Measurements from ENCODE around the gene CDYL. TPM values are rescaled to one million over a fixed set of nuclear protein-coding genes. Genes with fewer than 3 reads are reported as not detected.

Gene CDYL
- polyA plus RNA-seq (2013): 14.0 TPM

GRCh38 chr6:4776131-4776492, at the start of gene CDYL:
Gene CDYL, plus strand, starts transcription at chr6:4776404. Its CDS starts 380 bp downstream, at chr6:4776784.
- Histone ChIP-seq H3K9me3 (ENCODE audit: control extremely low read depth in 1 of 5, control insufficient read depth in 4 of 5, insufficient read depth in 2 of 5, low read depth in 1 of 5, low read length in 4 of 5) (no peaks in the 10 kb centered on the region), H3K27me3 (replicated peaks in 2 of 5; ENCODE audit: control insufficient read depth in 4 of 5, insufficient read depth in 5 of 5, low read length in 4 of 5) (peaks cover 0 to 6% (median 0%) of the 10 kb centered on the region in 5 experiments), H3K36me3 (ENCODE audit: control insufficient read depth in 4 of 4, insufficient read depth in 4 of 4, low read length in 3 of 4) (no peaks in the 10 kb centered on the region), H3K4me1 (ENCODE audit: control extremely low read depth in 1 of 4, control insufficient read depth in 4 of 4, insufficient read depth in 4 of 4, low read length in 3 of 4) (peaks cover 4 to 22% (median 20%) of the 10 kb centered on the region in 4 experiments), H3K27ac (ENCODE audit: insufficient read depth in 1 of 2, low read depth in 1 of 2, low read length in 2 of 2, poor library complexity in 1 of 2, severe bottlenecking in 2 of 2) (peak within 1 kb of the TSS in 1 of 2 experiments; percentile 64), H3K4me3 (ENCODE audit: control insufficient read depth in 1 of 7, extremely low read depth in 1 of 7, insufficient read depth in 4 of 7, low read depth in 2 of 7, low read length in 6 of 7) (peak within 1 kb of the TSS; percentile 53 to 93 (median 82))
- ChIA-PET CTCF (interaction anchor here (1.5 kb wide), 1 partner anchor 128 kb away, joined by 3 read pairs; no protein-coding TSS in a partner anchor), POLR2A (interaction anchor here (0.6 to 0.9 kb wide), 2 partner anchors 128 to 152 kb away, joined by 3 read pairs; no protein-coding TSS in a partner anchor)
- peak in 2 of 3 donors; percentile 87 to 94 for DNase-seq
- WGBS (ENCODE audit: insufficient coverage): 0% methylated on average over 24 of the region's 55 CpGs

GRCh38 chr6:4726645-4727044, 49.6 kb upstream of the CDYL start:
- Histone ChIP-seq H3K4me1 (ENCODE audit: control extremely low read depth in 1 of 4, control insufficient read depth in 4 of 4, insufficient read depth in 4 of 4, low read length in 3 of 4) (peaks cover 0 to 10% (median 8%) of the 10 kb centered on the region in 4 experiments), H3K27ac (ENCODE audit: insufficient read depth in 1 of 2, low read depth in 1 of 2, low read length in 2 of 2, poor library complexity in 1 of 2, severe bottlenecking in 2 of 2) (peak overlapping the region in 1 of 2 experiments; percentile 31), H3K4me3 (ENCODE audit: control insufficient read depth in 1 of 7, extremely low read depth in 1 of 7, insufficient read depth in 4 of 7, low read depth in 2 of 7, low read length in 6 of 7) (no peak overlapping the region), H3K36me3 (ENCODE audit: control insufficient read depth in 4 of 4, insufficient read depth in 4 of 4, low read length in 3 of 4) (no peaks in the 10 kb centered on the region), H3K27me3 (replicated peaks in 2 of 5; ENCODE audit: control insufficient read depth in 4 of 5, insufficient read depth in 5 of 5, low read length in 4 of 5) (no peaks in the 10 kb centered on the region), H3K9me3 (ENCODE audit: control extremely low read depth in 1 of 5, control insufficient read depth in 4 of 5, insufficient read depth in 2 of 5, low read depth in 1 of 5, low read length in 4 of 5) (no peaks in the 10 kb centered on the region)
- no peak for DNase-seq
- ChIA-PET CTCF (interaction anchor here (1.4 to 1.5 kb wide), 2 partner anchors 210 to 213 kb away, joined by 3 to 4 read pairs; no protein-coding TSS in a partner anchor), POLR2A (no interaction called here)
- WGBS (ENCODE audit: insufficient coverage): no CpG with 5 or more reads among the region's 1 CpG

GRCh38 chr6:4727217-4727616, 49.0 kb upstream of the CDYL start:
- CTCF ChIA-PET: interaction anchor here (1.0 to 1.5 kb wide), 3 partner anchors 118 to 212 kb away, joined by 3 to 4 read pairs (median 3); no protein-coding TSS in a partner anchor
- Histone ChIP-seq H3K27me3 (replicated peaks in 2 of 5; ENCODE audit: control insufficient read depth in 4 of 5, insufficient read depth in 5 of 5, low read length in 4 of 5) (no peaks in the 10 kb centered on the region), H3K4me3 (ENCODE audit: control insufficient read depth in 1 of 7, extremely low read depth in 1 of 7, insufficient read depth in 4 of 7, low read depth in 2 of 7, low read length in 6 of 7) (no peak overlapping the region), H3K4me1 (ENCODE audit: control extremely low read depth in 1 of 4, control insufficient read depth in 4 of 4, insufficient read depth in 4 of 4, low read length in 3 of 4) (peaks cover 0 to 10% (median 8%) of the 10 kb centered on the region in 4 experiments), H3K27ac (ENCODE audit: insufficient read depth in 1 of 2, low read depth in 1 of 2, low read length in 2 of 2, poor library complexity in 1 of 2, severe bottlenecking in 2 of 2) (peak overlapping the region in 1 of 2 experiments; percentile 31), H3K9me3 (ENCODE audit: control extremely low read depth in 1 of 5, control insufficient read depth in 4 of 5, insufficient read depth in 2 of 5, low read depth in 1 of 5, low read length in 4 of 5) (no peaks in the 10 kb centered on the region), H3K36me3 (ENCODE audit: control insufficient read depth in 4 of 4, insufficient read depth in 4 of 4, low read length in 3 of 4) (no peaks in the 10 kb centered on the region)
- no peak for DNase-seq
- POLR2A ChIA-PET: no interaction called here

GRCh38 chr6:4727671-4728435, 48.4 kb upstream of the CDYL start:
- Histone ChIP-seq H3K27ac (ENCODE audit: insufficient read depth in 1 of 2, low read depth in 1 of 2, low read length in 2 of 2, poor library complexity in 1 of 2, severe bottlenecking in 2 of 2) (peak overlapping the region in 1 of 2 experiments; percentile 69), H3K4me1 (ENCODE audit: control extremely low read depth in 1 of 4, control insufficient read depth in 4 of 4, insufficient read depth in 4 of 4, low read length in 3 of 4) (peaks cover 0 to 13% (median 8%) of the 10 kb centered on the region in 4 experiments), H3K36me3 (ENCODE audit: control insufficient read depth in 4 of 4, insufficient read depth in 4 of 4, low read length in 3 of 4) (no peaks in the 10 kb centered on the region), H3K9me3 (ENCODE audit: control extremely low read depth in 1 of 5, control insufficient read depth in 4 of 5, insufficient read depth in 2 of 5, low read depth in 1 of 5, low read length in 4 of 5) (no peaks in the 10 kb centered on the region), H3K27me3 (replicated peaks in 2 of 5; ENCODE audit: control insufficient read depth in 4 of 5, insufficient read depth in 5 of 5, low read length in 4 of 5) (no peaks in the 10 kb centered on the region), H3K4me3 (ENCODE audit: control insufficient read depth in 1 of 7, extremely low read depth in 1 of 7, insufficient read depth in 4 of 7, low read depth in 2 of 7, low read length in 6 of 7) (peak overlapping the region in 1 of 7 experiments; percentile 45)
- POLR2A ChIA-PET: interaction anchor here (0.6 to 1.0 kb wide), 2 partner anchors 10 to 181 kb away, joined by 3 to 6 read pairs; no protein-coding TSS in a partner anchor
- peak; percentile 65 to 88 (median 78) for DNase-seq
- 52% methylated on average over 8 of the region's 8 CpGs for WGBS (ENCODE audit: insufficient coverage)
- CTCF ChIA-PET: interaction anchor here (1.0 to 1.5 kb wide), 4 partner anchors 117 to 212 kb away, joined by 3 to 4 read pairs (median 4); no protein-coding TSS in a partner anchor

- H3K36me3 ChIP-seq (ENCODE audit: control insufficient read depth in 4 of 4, insufficient read depth in 4 of 4, low read length in 3 of 4): no peaks in the 10 kb centered on the region
- no peak overlapping the region for H3K4me3 ChIP-seq (ENCODE audit: control insufficient read depth in 1 of 7, extremely low read depth in 1 of 7, insufficient read depth in 4 of 7, low read depth in 2 of 7, low read length in 6 of 7)
- H3K9me3 ChIP-seq (ENCODE audit: control extremely low read depth in 1 of 5, control insufficient read depth in 4 of 5, insufficient read depth in 2 of 5, low read depth in 1 of 5, low read length in 4 of 5): no peaks in the 10 kb centered on the region
- H3K27me3 ChIP-seq (replicated peaks in 2 of 5; ENCODE audit: control insufficient read depth in 4 of 5, insufficient read depth in 5 of 5, low read length in 4 of 5): no peaks in the 10 kb centered on the region
- no peak for DNase-seq
- H3K4me1 ChIP-seq (ENCODE audit: control extremely low read depth in 1 of 4, control insufficient read depth in 4 of 4, insufficient read depth in 4 of 4, low read length in 3 of 4): peaks cover 0 to 16% (median 8%) of the 10 kb centered on the region in 4 experiments
- POLR2A ChIA-PET: interaction anchor here (0.6 to 1.0 kb wide), 2 partner anchors 11 to 180 kb away, joined by 3 to 6 read pairs; no protein-coding TSS in a partner anchor
- 97% methylated on average over 4 of the region's 4 CpGs for WGBS (ENCODE audit: insufficient coverage)
- peak overlapping the region in 1 of 2 experiments; percentile 69 for H3K27ac ChIP-seq (ENCODE audit: insufficient read depth in 1 of 2, low read depth in 1 of 2, low read length in 2 of 2, poor library complexity in 1 of 2, severe bottlenecking in 2 of 2)
- CTCF ChIA-PET: interaction anchor here (1.0 to 2.6 kb wide), 3 partner anchors 21 to 189 kb away, joined by 3 to 7 read pairs (median 4); no protein-coding TSS in a partner anchor
Measured at GRCh38 chr6:4728436-4728769, 47.8 kb upstream of the CDYL start.

GRCh38 chr6:4728926-4729325, 47.3 kb upstream of the CDYL start:
- Histone ChIP-seq H3K36me3 (ENCODE audit: control insufficient read depth in 4 of 4, insufficient read depth in 4 of 4, low read length in 3 of 4) (no peaks in the 10 kb centered on the region), H3K4me3 (ENCODE audit: control insufficient read depth in 1 of 7, extremely low read depth in 1 of 7, insufficient read depth in 4 of 7, low read depth in 2 of 7, low read length in 6 of 7) (no peak overlapping the region), H3K4me1 (ENCODE audit: control extremely low read depth in 1 of 4, control insufficient read depth in 4 of 4, insufficient read depth in 4 of 4, low read length in 3 of 4) (peaks cover 0 to 16% (median 8%) of the 10 kb centered on the region in 4 experiments), H3K9me3 (ENCODE audit: control extremely low read depth in 1 of 5, control insufficient read depth in 4 of 5, insufficient read depth in 2 of 5, low read depth in 1 of 5, low read length in 4 of 5) (no peaks in the 10 kb centered on the region), H3K27me3 (replicated peaks in 2 of 5; ENCODE audit: control insufficient read depth in 4 of 5, insufficient read depth in 5 of 5, low read length in 4 of 5) (no peaks in the 10 kb centered on the region), H3K27ac (ENCODE audit: insufficient read depth in 1 of 2, low read depth in 1 of 2, low read length in 2 of 2, poor library complexity in 1 of 2, severe bottlenecking in 2 of 2) (no peak overlapping the region)
- no peak for DNase-seq
- ChIA-PET CTCF (interaction anchor here (2.6 kb wide), 1 partner anchor 21 kb away, joined by 7 read pairs; no protein-coding TSS in a partner anchor), POLR2A (interaction anchor here (0.6 kb wide), 1 partner anchor 11 kb away, joined by 6 read pairs; no protein-coding TSS in a partner anchor)
- 72% methylated on average over 2 of the region's 2 CpGs for WGBS (ENCODE audit: insufficient coverage)

- Histone ChIP-seq H3K4me1 (ENCODE audit: control extremely low read depth in 1 of 4, control insufficient read depth in 4 of 4, insufficient read depth in 4 of 4, low read length in 3 of 4) (peaks cover 0 to 16% (median 8%) of the 10 kb centered on the region in 4 experiments), H3K4me3 (ENCODE audit: control insufficient read depth in 1 of 7, extremely low read depth in 1 of 7, insufficient read depth in 4 of 7, low read depth in 2 of 7, low read length in 6 of 7) (no peak overlapping the region), H3K27ac (ENCODE audit: insufficient read depth in 1 of 2, low read depth in 1 of 2, low read length in 2 of 2, poor library complexity in 1 of 2, severe bottlenecking in 2 of 2) (no peak overlapping the region), H3K36me3 (ENCODE audit: control insufficient read depth in 4 of 4, insufficient read depth in 4 of 4, low read length in 3 of 4) (no peaks in the 10 kb centered on the region), H3K27me3 (replicated peaks in 2 of 5; ENCODE audit: control insufficient read depth in 4 of 5, insufficient read depth in 5 of 5, low read length in 4 of 5) (peaks cover 0 to 1% (median 0%) of the 10 kb centered on the region in 5 experiments), H3K9me3 (ENCODE audit: control extremely low read depth in 1 of 5, control insufficient read depth in 4 of 5, insufficient read depth in 2 of 5, low read depth in 1 of 5, low read length in 4 of 5) (no peaks in the 10 kb centered on the region)
- CTCF ChIA-PET: no interaction called here
- DNase-seq: no peak
- POLR2A ChIA-PET: no interaction called here
- WGBS (ENCODE audit: insufficient coverage): 86% methylated on average over 1 of the region's 3 CpGs
Measured at GRCh38 chr6:4731996-4732395, 44.2 kb upstream of the CDYL start.

Measured in common myeloid progenitor, CD34-positive (primary cell).